Measurements from ENCODE around the gene TRIM7.
"Not testable (repeated sequence)": the region's sequence is repeated elsewhere in the genome, so short reads cannot be mapped to it uniquely, and the experiment has no call there.

The TRIM7 gene

GRCh38 chr5:181149355-181149754 is 55.6 kb downstream of the TRIM7 start:
- no peak for DNase-seq

DNA sequence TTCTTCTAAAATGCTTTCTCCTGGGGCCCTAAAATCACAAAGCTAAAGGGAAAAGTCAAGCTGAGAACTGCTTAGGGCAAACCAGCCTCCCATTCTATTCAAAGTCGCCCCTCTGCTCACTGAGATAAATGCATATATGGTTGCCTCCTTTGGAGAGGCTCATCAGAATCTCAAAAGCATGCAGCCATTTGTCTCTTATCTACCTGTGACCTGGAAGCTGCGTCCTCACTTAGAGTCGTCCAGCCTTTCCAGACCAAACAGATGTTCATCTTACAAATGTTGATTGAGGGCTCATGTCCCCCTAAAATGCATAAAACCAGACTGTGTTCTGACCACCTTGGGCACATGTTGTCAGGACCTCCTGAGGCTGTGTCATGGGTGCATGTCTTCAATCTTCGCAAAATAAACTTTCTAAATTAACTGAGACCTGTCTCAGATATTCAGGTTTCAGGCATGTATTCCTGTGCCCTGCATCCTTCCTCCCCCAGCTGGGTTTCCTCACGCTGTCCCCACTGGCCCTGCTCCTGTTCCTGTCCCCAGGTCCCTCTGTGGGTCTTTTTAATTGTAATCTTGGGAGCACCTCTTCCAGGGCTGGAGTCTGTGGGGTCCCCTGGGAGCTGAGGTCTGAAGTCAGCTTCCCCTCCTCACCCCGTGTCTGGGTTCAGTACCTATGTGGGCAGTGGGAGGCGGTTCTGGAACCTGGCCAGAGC is 57.9 kb downstream of the TRIM7 start, which contains the start of gene OR2V2:
OR2V2 (plus strand) TSS at position 660 of the 710 bp plus-strand sequence. CDS start 7,357 bp downstream, outside the sequence.
- not testable (repeated sequence) for DNase-seq

DNA sequence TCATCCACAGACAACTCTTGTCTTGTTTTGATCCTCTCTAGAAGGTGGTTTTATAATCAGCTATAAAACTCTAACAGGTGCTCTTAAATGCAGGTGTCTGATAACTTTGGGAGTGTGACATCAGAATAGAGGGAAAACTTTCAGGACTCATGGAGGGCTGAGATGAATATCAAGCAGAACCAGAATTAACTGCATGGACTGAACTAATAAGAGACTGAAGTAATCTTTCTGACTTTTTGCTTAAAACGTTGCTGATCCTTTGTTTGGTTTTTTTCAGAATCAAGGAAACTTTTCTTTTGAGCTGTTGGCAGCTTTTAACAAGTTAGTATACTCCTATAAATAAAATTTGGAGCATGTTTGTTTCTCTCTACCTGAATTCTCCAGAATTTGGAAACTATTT is 59.9 kb downstream of the TRIM7 start:
- no peak for DNase-seq

Measured in activated CD4-positive, alpha-beta T cell treated with anti-CD3 and anti-CD28 coated beads, Interleukin-2, amount 50 U/mL, for 48 hours (primary cell).